ENCODE measurements around the gene RFC3. TPM values are rescaled to one million over a fixed set of nuclear protein-coding genes. Genes with fewer than 3 reads are reported as not detected.

Gene RFC3
- total and polyA plus RNA-seq, 9 of the 15 experiments (the other 6 are each of a cell fraction or from before 2014, with no cell fraction given) = 31.3 to 94.0 (median 54.0) TPM

- TF ChIP-seq CHAMP1 (IDR thresholded peaks at IDR 0.05) (0 out of 2 replicates have a peak, but pooled peaks have one; percentile 46), TFAP4 (CRISPR knock-in tag; IDR thresholded peaks at IDR 0.05; ENCODE audit: borderline replicate concordance) (peak; percentile 85), SMARCB1 (IDR thresholded peaks at IDR 0.05; ENCODE audit: insufficient read length, low read depth) (no peak), ZZZ3 (IDR thresholded peaks at IDR 0.05) (peak; percentile 76; the same call in 1 of the 2 replicates), MYC (IDR thresholded peaks at IDR 0.05; ENCODE audit: low read depth, low read length) (peak; percentile 61), MYC (CRISPR knock-in tag; IDR thresholded peaks at IDR 0.05; ENCODE audit: borderline replicate concordance, low read depth) (no peak), SMARCA5 (IDR thresholded peaks at IDR 0.05) (no peak), ZC3H8 (IDR thresholded peaks at IDR 0.05) (no peak), KLF13 (tag; IDR thresholded peaks at IDR 0.05; ENCODE audit: borderline replicate concordance, low read depth) (no peak), MTA3 (IDR thresholded peaks at IDR 0.05; ENCODE audit: borderline replicate concordance) (peak; percentile 94), CLOCK (CRISPR knock-in tag; IDR thresholded peaks at IDR 0.05; ENCODE audit: borderline replicate concordance) (no peak), ZNF551 (CRISPR knock-in tag; IDR thresholded peaks at IDR 0.05) (no peak), ZKSCAN3 (CRISPR knock-in tag; IDR thresholded peaks at IDR 0.05) (no peak), JUNB (CRISPR knock-in tag; conservative IDR thresholded peaks at IDR 0.05) (no peak), SUPT5H (IDR thresholded peaks at IDR 0.05) (peak; percentile 83), PHB2 (IDR thresholded peaks at IDR 0.05; ENCODE audit: low read depth) (no peak), ZNF174 (CRISPR knock-in tag; IDR thresholded peaks at IDR 0.05) (no peak), THRAP3 (IDR thresholded peaks at IDR 0.05; ENCODE audit: borderline replicate concordance) (no peak), HINFP (tag; conservative IDR thresholded peaks at IDR 0.05; ENCODE audit: low read depth) (no peak), NBN (IDR thresholded peaks at IDR 0.05; ENCODE audit: low read depth) (peak; percentile 95), MED1 (CRISPR knock-in tag; IDR thresholded peaks at IDR 0.05; ENCODE audit: borderline replicate concordance) (no peak), ETV5 (CRISPR knock-in tag; IDR thresholded peaks at IDR 0.05; ENCODE audit: low read depth) (peak; percentile 57; the same call in 1 of the 2 replicates)
Observed at GRCh38 chr13:33817901-33818706, at the start of gene RFC3 (continued).
